Suppressor macrophage treated with lipopolysaccharide for 1 hour (primary cell): ENCODE data around the gene H1-8.

Experiments
- DNase-seq, 3 donors: peaks; one replicate each; pipeline ENCODE4 v3.0.0-alpha.2; 2020 to 2022

Gene H1-8

GRCh38 chr3:129575233-129575996, 32.4 kb downstream of the H1-8 start:
- DNase-seq: no peak

GRCh38 chr3:129575997-129576384, 33.0 kb downstream of the H1-8 start:
- DNase-seq: no peak

GRCh38 chr3:129576514-129577352, 33.8 kb downstream of the H1-8 start:
- peak; percentile 42 to 45 (median 44) for DNase-seq

- DNase-seq: peak in 1 of 3 donors; percentile 20
Measured at GRCh38 chr3:129577366-129577765, 34.4 kb downstream of the H1-8 start.

- peak; percentile 65 to 74 (median 68) for DNase-seq
Measured at GRCh38 chr3:129577925-129578786, 35.2 kb downstream of the H1-8 start.

GRCh38 chr3:129579991-129580390, 37.0 kb downstream of the H1-8 start:
- DNase-seq: no peak

GRCh38 chr3:129581623-129582022, 38.6 kb downstream of the H1-8 start:
- no peak for DNase-seq

GRCh38 chr3:129582799-129583198, 39.8 kb downstream of the H1-8 start:
- DNase-seq: no peak

GRCh38 chr3:129583289-129583688, 40.3 kb downstream of the H1-8 start:
- no peak for DNase-seq

GRCh38 chr3:129584631-129585030, 41.7 kb downstream of the H1-8 start:
- DNase-seq: no peak

GRCh38 chr3:129585949-129586657, 43.1 kb downstream of the H1-8 start:
- DNase-seq: no peak

- DNase-seq: no peak
Measured at GRCh38 chr3:129586746-129587430, 43.9 kb downstream of the H1-8 start.

GRCh38 chr3:129587566-129588210, 44.7 kb downstream of the H1-8 start:
- no peak for DNase-seq

- DNase-seq: no peak
Measured at GRCh38 chr3:129590215-129590614, 47.2 kb downstream of the H1-8 start.

- DNase-seq: peak in 1 of 3 donors; percentile 18
Measured at GRCh38 chr3:129591932-129592331, 49.0 kb downstream of the H1-8 start.

GRCh38 chr3:129592381-129593131, 49.6 kb downstream of the H1-8 start:
- peak; percentile 85 to 91 (median 90) for DNase-seq

GRCh38 chr3:129593230-129593594, 50.2 kb downstream of the H1-8 start:
- no peak for DNase-seq

- DNase-seq: peak; percentile 80 to 87 (median 81)
Measured at GRCh38 chr3:129593595-129594339, 50.8 kb downstream of the H1-8 start.

- DNase-seq: no peak
Measured at GRCh38 chr3:129594409-129594808, 51.4 kb downstream of the H1-8 start.

GRCh38 chr3:129594907-129595390, 52.0 kb downstream of the H1-8 start:
- no peak for DNase-seq
